GM19372 (cell line): ENCODE results near the gene TOX3.

Experiments used
- ATAC-seq: cut with Tn5 transposase; IDR thresholded peaks from one replicate; pipeline ENCODE4 v1.9.1; 2021; ENCODE audit warnings: mild to moderate bottlenecking, low read depth, moderate library complexity; ENCODE audit not compliant: unreplicated experiment

The TOX3 gene

GRCh38 chr16:52547004-52547833 is at the start of gene TOX3:
TSS of gene TOX3 (minus strand) at chr16:52547143. CDS start at chr16:52546723, 420 bp downstream.
- ATAC-seq = no peak

GRCh38 chr16:52592778-52593177 is 45.8 kb upstream of the TOX3 start:
- ATAC-seq = no peak

- no peak for ATAC-seq
Observed at GRCh38 chr16:52591934-52592592, 45.1 kb upstream of the TOX3 start.

GRCh38 chr16:52591471-52591870 is 44.5 kb upstream of the TOX3 start:
- no peak for ATAC-seq

GRCh38 chr16:52586159-52586558 is 39.2 kb upstream of the TOX3 start:
- ATAC-seq = no peak

GRCh38 chr16:52584354-52585320 is 37.7 kb upstream of the TOX3 start:
- no peak for ATAC-seq

- no peak for ATAC-seq
Observed at GRCh38 chr16:52581530-52581929, 34.6 kb upstream of the TOX3 start.

GRCh38 chr16:52580488-52580887 is 33.5 kb upstream of the TOX3 start:
- ATAC-seq = no peak

GRCh38 chr16:52578829-52579498 is 32.0 kb upstream of the TOX3 start:
- no peak for ATAC-seq

GRCh38 chr16:52578007-52578828 is 31.3 kb upstream of the TOX3 start:
- ATAC-seq = no peak

- no peak for ATAC-seq
Observed at GRCh38 chr16:52577130-52577706, 30.3 kb upstream of the TOX3 start.

GRCh38 chr16:52573365-52574299 is 26.7 kb upstream of the TOX3 start:
- ATAC-seq = no peak

- ATAC-seq = no peak
Observed at GRCh38 chr16:52572656-52573055, 25.7 kb upstream of the TOX3 start.

- ATAC-seq = no peak
Observed at GRCh38 chr16:52570495-52571091, 23.6 kb upstream of the TOX3 start.

- no peak for ATAC-seq
Observed at GRCh38 chr16:52569701-52570100, 22.8 kb upstream of the TOX3 start.

- no peak for ATAC-seq
Observed at GRCh38 chr16:52568983-52569690, 22.2 kb upstream of the TOX3 start.

- no peak for ATAC-seq
Observed at GRCh38 chr16:52568495-52568894, 21.6 kb upstream of the TOX3 start.
